GM23338 (cell line): ENCODE data around the gene ZBP1. TPM values are rescaled to one million over a fixed set of nuclear protein-coding genes. Genes with fewer than 3 reads are reported as not detected.

Experiments
- ATAC-seq: fragments of 200-7000 bp; cut with Tn5 transposase; 3 replicates; pipeline ENCODE4 v1.9.1; 2020
- DNase-seq: peaks from one replicate; pipeline ENCODE4 v3.0.0-alpha.2; 2015; ENCODE audit warnings: low spot score
- H2AFZ ChIP-seq: fragments of 200-600 bp; sonication (generic); 2 replicates; pipeline ENCODE4 v1.8.0; 2016; ENCODE audit warnings: antibody characterized with exemption, mild to moderate bottlenecking, moderate library complexity
- H3F3A ChIP-seq: fragments of 200-600 bp; sonication (generic); replicated peaks from 2 replicates; pipeline ENCODE4 v1.8.0; 2017; ENCODE audit warnings: antibody characterized with exemption, mixed run types, low read depth
- H3K27ac ChIP-seq: fragments of 200-600 bp; sonication (generic); 2 replicates; pipeline ENCODE4 v1.6.1; 2016; ENCODE audit warnings: low read depth
- H3K27me3 ChIP-seq: fragments of 200-600 bp; sonication (generic); 2 replicates; pipeline ENCODE4 v1.8.0; 2016; ENCODE audit warnings: mild to moderate bottlenecking, mixed run types, moderate library complexity; ENCODE audit not compliant: insufficient read depth
- H3K36me3 ChIP-seq: fragments of 200-600 bp; sonication (generic); 2 replicates; pipeline ENCODE4 v1.8.0; 2016; ENCODE audit warnings: mild to moderate bottlenecking; ENCODE audit not compliant: insufficient read depth
- H3K4me1 ChIP-seq: fragments of 200-600 bp; sonication (generic); 2 replicates; pipeline ENCODE4 v1.8.0; 2016; ENCODE audit warnings: mild to moderate bottlenecking, moderate library complexity; ENCODE audit not compliant: insufficient read depth
- H3K4me2 ChIP-seq: fragments of 200-600 bp; sonication (generic); 2 replicates; pipeline ENCODE4 v1.7.1; 2017; ENCODE audit warnings: mixed run types
- H3K4me3 ChIP-seq: fragments of 200-600 bp; sonication (generic); 2 replicates; pipeline ENCODE4 v1.6.1; 2016; ENCODE audit warnings: mixed run types
- H3K79me2 ChIP-seq: fragments of 200-600 bp; sonication (generic); replicated peaks from 2 replicates; pipeline ENCODE4 v1.8.0; 2017; ENCODE audit warnings: mild to moderate bottlenecking; ENCODE audit not compliant: insufficient read depth
- H3K9me2 ChIP-seq: fragments of 200-600 bp; sonication (generic); 2 replicates; pipeline ENCODE4 v1.8.0; 2017; ENCODE audit not compliant: insufficient read depth
- H4K20me1 ChIP-seq: fragments of 200-600 bp; sonication (generic); replicated peaks from 2 replicates; pipeline ENCODE4 v1.8.0; 2017; ENCODE audit warnings: mild to moderate bottlenecking; ENCODE audit not compliant: insufficient read depth
- H3K27ac Mint-ChIP-seq: 2 replicates; pipeline ENCODE4 v1.8.0; 2020; ENCODE audit warnings: inconsistent platforms, mild to moderate bottlenecking, moderate library complexity, mixed read lengths
- H3K27me3 Mint-ChIP-seq: 3 replicates; pipeline ENCODE4 v1.8.0; 2022; ENCODE audit warnings: low read depth, mild to moderate bottlenecking, moderate library complexity, mixed read lengths, inconsistent platforms; ENCODE audit not compliant: insufficient read depth, poor library complexity
- H3K36me3 Mint-ChIP-seq: 3 replicates; pipeline ENCODE4 v1.8.0; 2021; ENCODE audit warnings: low read depth, mild to moderate bottlenecking, inconsistent platforms, moderate library complexity, mixed read lengths
- H3K4me1 Mint-ChIP-seq: 3 replicates; pipeline ENCODE4 v1.8.0; 2020; ENCODE audit warnings: mild to moderate bottlenecking, inconsistent platforms, mixed read lengths
- H3K4me3 Mint-ChIP-seq: 3 replicates; pipeline ENCODE4 v1.8.0; 2021; ENCODE audit warnings: moderate library complexity, mild to moderate bottlenecking, inconsistent platforms, mixed read lengths
- H3K9me3 Mint-ChIP-seq: 3 replicates; pipeline ENCODE4 v1.8.0; 2020; ENCODE audit warnings: moderate library complexity, mild to moderate bottlenecking, inconsistent platforms, mixed read lengths
- CREB1 ChIP-seq: fragments of 250-450 bp; sonication (Bioruptor Pico); IDR thresholded peaks from 2 replicates; pipeline ENCODE4 v1.5.0; 2020; ENCODE audit warnings: low read depth, mild to moderate bottlenecking, moderate library complexity
- EZH2 ChIP-seq: fragments of 200-600 bp; sonication (generic); IDR thresholded peaks from one replicate; pipeline ENCODE4 v1.8.0; 2017; ENCODE audit warnings: antibody characterized with exemption, mild to moderate bottlenecking, low read depth; ENCODE audit not compliant: unreplicated experiment
- EZH2phosphoT487 ChIP-seq: fragments of 200-600 bp; sonication (generic); IDR thresholded peaks from one replicate; pipeline ENCODE4 v1.8.1; 2018; ENCODE audit warnings: antibody characterized with exemption; ENCODE audit not compliant: unreplicated experiment
- JUNB ChIP-seq: IDR thresholded peaks from one replicate; pipeline ENCODE4 v1.6.1; 2016; ENCODE audit warnings: antibody characterized with exemption; ENCODE audit not compliant: unreplicated experiment
- NANOG ChIP-seq: IDR thresholded peaks from 2 replicates; pipeline ENCODE4 v1.6.1; 2016; ENCODE audit warnings: antibody characterized with exemption, borderline replicate concordance
- POLR2AphosphoS5 ChIP-seq: IDR thresholded peaks from 2 replicates; pipeline ENCODE4 v1.6.1; 2016; ENCODE audit warnings: antibody characterized with exemption, low read depth
- STAT1 ChIP-seq: IDR thresholded peaks from one replicate; pipeline ENCODE4 v1.6.1; 2016; ENCODE audit warnings: antibody characterized with exemption; ENCODE audit not compliant: unreplicated experiment
- ZNF114 ChIP-seq: fragments of 250-450 bp; sonication (Bioruptor Pico); IDR thresholded peaks from 2 replicates; pipeline ENCODE4 v1.5.0; 2020; ENCODE audit warnings: mild to moderate bottlenecking, moderate library complexity
- ZNF331 ChIP-seq: fragments of 250-450 bp; sonication (Bioruptor Pico); IDR thresholded peaks from 2 replicates; pipeline ENCODE4 v1.5.0; 2020; ENCODE audit warnings: low read depth, mild to moderate bottlenecking, moderate library complexity
- polyA plus RNA-seq: library from polyadenylated mRNA; unstranded; fragments of >200 nt; fragmentation: Nextera tagmentation; extraction: Ambion mirVana; gene quantifications from 2 replicates; pipeline ENCODE4 v1.2.1, GENCODE V29; 2016
- total RNA-seq: library from RNA; depleted of rRNA; stranded (reverse); fragments of >200 nt; shearing (Covaris generic); gene quantifications from 2 replicates; pipeline ENCODE4 v1.2.3, GENCODE V29; 2014
- TF ChIP-seq, protein P1 (sequence below): IDR thresholded peaks from one replicate; pipeline ENCODE4 v1.6.1; 2018; ENCODE audit warnings: antibody characterized with exemption; ENCODE audit not compliant: unreplicated experiment
- TF ChIP-seq, protein P2 (sequence below), 2 experiments: fragments of 200-600 bp in 1 of 2; sonication (generic) in 1 of 2; conservative IDR thresholded peaks; 2 replicates each; pipeline versions ENCODE4 v1.5.1 to v1.6.1; 2016 to 2017; ENCODE audit warnings: antibody characterized with exemption in 2 of 2, low read depth in 2 of 2, mild to moderate bottlenecking in 2 of 2, moderate library complexity in 1 of 2
- TF ChIP-seq, protein P3 (sequence below): IDR thresholded peaks from 2 replicates; pipeline ENCODE4 v1.6.1; 2016; ENCODE audit warnings: antibody characterized with exemption
- TF ChIP-seq, protein P4 (sequence below): fragments of 250-450 bp; sonication (Bioruptor Pico); IDR thresholded peaks from 2 replicates; pipeline ENCODE4 v1.5.0; 2020; ENCODE audit warnings: mild to moderate bottlenecking, moderate library complexity

ZBP1 gene
- total and polyA plus RNA-seq, 2 experiments from 2014 or later = not detected

DNA sequence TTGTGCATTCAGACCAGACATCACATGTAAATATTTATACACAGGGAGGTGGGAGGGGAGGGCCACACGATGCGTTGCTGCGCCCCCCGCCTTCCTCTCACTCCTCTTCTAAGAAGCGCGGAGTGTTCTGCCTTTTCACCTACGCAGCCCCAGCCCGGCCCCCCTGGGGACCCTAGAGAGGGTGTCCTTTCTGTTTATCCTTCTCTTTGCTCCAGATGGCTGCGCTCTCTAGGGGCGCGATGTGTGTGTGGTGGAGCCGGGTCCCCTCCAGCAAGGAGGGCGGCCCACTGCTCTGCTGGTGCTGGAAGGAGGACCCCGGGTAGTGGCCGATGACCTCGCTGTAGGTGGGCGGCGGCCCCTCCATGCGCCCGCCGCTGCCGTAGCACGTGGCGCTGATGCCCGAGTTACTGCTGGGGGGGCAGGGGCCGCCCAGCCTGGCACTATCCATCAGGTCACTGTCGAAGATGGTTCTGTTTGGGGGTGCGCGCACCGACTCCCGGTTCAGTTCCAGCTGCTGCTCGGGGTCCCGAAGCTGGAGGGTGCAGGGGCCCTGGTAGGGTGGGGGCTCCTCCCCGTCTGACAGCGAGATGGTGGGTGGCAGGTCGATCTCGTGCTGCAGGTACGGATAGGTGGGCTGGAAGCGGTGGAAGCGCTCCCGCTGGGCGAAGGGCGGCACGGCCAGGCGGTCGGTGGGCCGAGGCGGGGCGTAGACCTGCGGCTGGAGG lies 31.8 kb upstream of the ZBP1 start:
- Mint-ChIP-seq H3K27me3 (peaks cover 5% of the 10 kb centered on the region), H3K4me1 (peaks cover 19% of the 10 kb centered on the region), H3K4me3 (no peak overlapping the region), H3K36me3 (peaks cover 20% of the 10 kb centered on the region), H3K27ac (no peak overlapping the region), H3K9me3 (peaks cover 3% of the 10 kb centered on the region; the same call in 2 of the 3 replicates)
- no peak for DNase-seq
- no peaks in the 10 kb centered on the region for H3K36me3 ChIP-seq
- H3K9me2 ChIP-seq = no peaks in the 10 kb centered on the region
- no peaks in the 10 kb centered on the region; the same call in 1 of the 2 replicates for H4K20me1 ChIP-seq
- no peak for ATAC-seq
- H3K4me2 ChIP-seq = no peak overlapping the region
- no peak overlapping the region for H3K27ac ChIP-seq
- TF ChIP-seq CREB1 = no peak
- TF ChIP-seq, protein P1, sequence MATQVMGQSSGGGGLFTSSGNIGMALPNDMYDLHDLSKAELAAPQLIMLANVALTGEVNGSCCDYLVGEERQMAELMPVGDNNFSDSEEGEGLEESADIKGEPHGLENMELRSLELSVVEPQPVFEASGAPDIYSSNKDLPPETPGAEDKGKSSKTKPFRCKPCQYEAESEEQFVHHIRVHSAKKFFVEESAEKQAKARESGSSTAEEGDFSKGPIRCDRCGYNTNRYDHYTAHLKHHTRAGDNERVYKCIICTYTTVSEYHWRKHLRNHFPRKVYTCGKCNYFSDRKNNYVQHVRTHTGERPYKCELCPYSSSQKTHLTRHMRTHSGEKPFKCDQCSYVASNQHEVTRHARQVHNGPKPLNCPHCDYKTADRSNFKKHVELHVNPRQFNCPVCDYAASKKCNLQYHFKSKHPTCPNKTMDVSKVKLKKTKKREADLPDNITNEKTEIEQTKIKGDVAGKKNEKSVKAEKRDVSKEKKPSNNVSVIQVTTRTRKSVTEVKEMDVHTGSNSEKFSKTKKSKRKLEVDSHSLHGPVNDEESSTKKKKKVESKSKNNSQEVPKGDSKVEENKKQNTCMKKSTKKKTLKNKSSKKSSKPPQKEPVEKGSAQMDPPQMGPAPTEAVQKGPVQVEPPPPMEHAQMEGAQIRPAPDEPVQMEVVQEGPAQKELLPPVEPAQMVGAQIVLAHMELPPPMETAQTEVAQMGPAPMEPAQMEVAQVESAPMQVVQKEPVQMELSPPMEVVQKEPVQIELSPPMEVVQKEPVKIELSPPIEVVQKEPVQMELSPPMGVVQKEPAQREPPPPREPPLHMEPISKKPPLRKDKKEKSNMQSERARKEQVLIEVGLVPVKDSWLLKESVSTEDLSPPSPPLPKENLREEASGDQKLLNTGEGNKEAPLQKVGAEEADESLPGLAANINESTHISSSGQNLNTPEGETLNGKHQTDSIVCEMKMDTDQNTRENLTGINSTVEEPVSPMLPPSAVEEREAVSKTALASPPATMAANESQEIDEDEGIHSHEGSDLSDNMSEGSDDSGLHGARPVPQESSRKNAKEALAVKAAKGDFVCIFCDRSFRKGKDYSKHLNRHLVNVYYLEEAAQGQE = no peak
- TF ChIP-seq, protein P2, sequence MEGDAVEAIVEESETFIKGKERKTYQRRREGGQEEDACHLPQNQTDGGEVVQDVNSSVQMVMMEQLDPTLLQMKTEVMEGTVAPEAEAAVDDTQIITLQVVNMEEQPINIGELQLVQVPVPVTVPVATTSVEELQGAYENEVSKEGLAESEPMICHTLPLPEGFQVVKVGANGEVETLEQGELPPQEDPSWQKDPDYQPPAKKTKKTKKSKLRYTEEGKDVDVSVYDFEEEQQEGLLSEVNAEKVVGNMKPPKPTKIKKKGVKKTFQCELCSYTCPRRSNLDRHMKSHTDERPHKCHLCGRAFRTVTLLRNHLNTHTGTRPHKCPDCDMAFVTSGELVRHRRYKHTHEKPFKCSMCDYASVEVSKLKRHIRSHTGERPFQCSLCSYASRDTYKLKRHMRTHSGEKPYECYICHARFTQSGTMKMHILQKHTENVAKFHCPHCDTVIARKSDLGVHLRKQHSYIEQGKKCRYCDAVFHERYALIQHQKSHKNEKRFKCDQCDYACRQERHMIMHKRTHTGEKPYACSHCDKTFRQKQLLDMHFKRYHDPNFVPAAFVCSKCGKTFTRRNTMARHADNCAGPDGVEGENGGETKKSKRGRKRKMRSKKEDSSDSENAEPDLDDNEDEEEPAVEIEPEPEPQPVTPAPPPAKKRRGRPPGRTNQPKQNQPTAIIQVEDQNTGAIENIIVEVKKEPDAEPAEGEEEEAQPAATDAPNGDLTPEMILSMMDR (conservative IDR thresholded peaks at IDR 0.05; ENCODE audit: low read depth in 2 of 2) = no peak
- no peak for TF ChIP-seq STAT1
- no peak for TF ChIP-seq NANOG
- no peak for TF ChIP-seq ZNF331 (CRISPR knock-in tag)
- no peak for TF ChIP-seq ZNF114 (CRISPR knock-in tag)
- TF ChIP-seq, protein P3, sequence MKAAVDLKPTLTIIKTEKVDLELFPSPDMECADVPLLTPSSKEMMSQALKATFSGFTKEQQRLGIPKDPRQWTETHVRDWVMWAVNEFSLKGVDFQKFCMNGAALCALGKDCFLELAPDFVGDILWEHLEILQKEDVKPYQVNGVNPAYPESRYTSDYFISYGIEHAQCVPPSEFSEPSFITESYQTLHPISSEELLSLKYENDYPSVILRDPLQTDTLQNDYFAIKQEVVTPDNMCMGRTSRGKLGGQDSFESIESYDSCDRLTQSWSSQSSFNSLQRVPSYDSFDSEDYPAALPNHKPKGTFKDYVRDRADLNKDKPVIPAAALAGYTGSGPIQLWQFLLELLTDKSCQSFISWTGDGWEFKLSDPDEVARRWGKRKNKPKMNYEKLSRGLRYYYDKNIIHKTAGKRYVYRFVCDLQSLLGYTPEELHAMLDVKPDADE = no peak
- TF ChIP-seq JUNB = no peak
- TF ChIP-seq EZH2phosphoT487 = no peak
- TF ChIP-seq, protein P4, sequence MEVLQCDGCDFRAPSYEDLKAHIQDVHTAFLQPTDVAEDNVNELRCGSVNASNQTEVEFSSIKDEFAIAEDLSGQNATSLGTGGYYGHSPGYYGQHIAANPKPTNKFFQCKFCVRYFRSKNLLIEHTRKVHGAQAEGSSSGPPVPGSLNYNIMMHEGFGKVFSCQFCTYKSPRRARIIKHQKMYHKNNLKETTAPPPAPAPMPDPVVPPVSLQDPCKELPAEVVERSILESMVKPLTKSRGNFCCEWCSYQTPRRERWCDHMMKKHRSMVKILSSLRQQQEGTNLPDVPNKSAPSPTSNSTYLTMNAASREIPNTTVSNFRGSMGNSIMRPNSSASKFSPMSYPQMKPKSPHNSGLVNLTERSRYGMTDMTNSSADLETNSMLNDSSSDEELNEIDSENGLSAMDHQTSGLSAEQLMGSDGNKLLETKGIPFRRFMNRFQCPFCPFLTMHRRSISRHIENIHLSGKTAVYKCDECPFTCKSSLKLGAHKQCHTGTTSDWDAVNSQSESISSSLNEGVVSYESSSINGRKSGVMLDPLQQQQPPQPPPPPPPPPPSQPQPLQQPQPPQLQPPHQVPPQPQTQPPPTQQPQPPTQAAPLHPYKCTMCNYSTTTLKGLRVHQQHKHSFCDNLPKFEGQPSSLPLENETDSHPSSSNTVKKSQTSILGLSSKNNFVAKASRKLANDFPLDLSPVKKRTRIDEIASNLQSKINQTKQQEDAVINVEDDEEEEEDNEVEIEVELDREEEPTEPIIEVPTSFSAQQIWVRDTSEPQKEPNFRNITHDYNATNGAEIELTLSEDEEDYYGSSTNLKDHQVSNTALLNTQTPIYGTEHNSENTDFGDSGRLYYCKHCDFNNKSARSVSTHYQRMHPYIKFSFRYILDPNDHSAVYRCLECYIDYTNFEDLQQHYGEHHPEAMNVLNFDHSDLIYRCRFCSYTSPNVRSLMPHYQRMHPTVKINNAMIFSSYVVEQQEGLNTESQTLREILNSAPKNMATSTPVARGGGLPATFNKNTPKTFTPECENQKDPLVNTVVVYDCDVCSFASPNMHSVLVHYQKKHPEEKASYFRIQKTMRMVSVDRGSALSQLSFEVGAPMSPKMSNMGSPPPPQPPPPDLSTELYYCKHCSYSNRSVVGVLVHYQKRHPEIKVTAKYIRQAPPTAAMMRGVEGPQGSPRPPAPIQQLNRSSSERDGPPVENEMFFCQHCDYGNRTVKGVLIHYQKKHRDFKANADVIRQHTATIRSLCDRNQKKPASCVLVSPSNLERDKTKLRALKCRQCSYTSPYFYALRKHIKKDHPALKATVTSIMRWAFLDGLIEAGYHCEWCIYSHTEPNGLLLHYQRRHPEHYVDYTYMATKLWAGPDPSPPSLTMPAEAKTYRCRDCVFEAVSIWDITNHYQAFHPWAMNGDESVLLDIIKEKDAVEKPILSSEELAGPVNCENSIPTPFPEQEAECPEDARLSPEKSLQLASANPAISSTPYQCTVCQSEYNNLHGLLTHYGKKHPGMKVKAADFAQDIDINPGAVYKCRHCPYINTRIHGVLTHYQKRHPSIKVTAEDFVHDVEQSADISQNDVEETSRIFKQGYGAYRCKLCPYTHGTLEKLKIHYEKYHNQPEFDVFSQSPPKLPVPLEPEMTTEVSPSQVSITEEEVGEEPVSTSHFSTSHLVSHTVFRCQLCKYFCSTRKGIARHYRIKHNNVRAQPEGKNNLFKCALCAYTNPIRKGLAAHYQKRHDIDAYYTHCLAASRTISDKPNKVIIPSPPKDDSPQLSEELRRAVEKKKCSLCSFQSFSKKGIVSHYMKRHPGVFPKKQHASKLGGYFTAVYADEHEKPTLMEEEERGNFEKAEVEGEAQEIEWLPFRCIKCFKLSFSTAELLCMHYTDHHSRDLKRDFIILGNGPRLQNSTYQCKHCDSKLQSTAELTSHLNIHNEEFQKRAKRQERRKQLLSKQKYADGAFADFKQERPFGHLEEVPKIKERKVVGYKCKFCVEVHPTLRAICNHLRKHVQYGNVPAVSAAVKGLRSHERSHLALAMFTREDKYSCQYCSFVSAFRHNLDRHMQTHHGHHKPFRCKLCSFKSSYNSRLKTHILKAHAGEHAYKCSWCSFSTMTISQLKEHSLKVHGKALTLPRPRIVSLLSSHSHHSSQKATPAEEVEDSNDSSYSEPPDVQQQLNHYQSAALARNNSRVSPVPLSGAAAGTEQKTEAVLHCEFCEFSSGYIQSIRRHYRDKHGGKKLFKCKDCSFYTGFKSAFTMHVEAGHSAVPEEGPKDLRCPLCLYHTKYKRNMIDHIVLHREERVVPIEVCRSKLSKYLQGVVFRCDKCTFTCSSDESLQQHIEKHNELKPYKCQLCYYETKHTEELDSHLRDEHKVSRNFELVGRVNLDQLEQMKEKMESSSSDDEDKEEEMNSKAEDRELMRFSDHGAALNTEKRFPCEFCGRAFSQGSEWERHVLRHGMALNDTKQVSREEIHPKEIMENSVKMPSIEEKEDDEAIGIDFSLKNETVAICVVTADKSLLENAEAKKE (CRISPR knock-in tag) = no peak
- TF ChIP-seq POLR2AphosphoS5 = no peak
- no peak for TF ChIP-seq EZH2
- H2AFZ ChIP-seq = no peak overlapping the region
- no peak overlapping the region for H3K4me3 ChIP-seq
- peaks cover 4% of the 10 kb centered on the region; the same call in 1 of the 2 replicates for H3F3A ChIP-seq
- 0 out of 2 replicates have a peak, but pooled peaks cover 5% of the 10 kb centered on the region for H3K79me2 ChIP-seq
- no peaks in the 10 kb centered on the region for H3K27me3 ChIP-seq
- no peaks in the 10 kb centered on the region; the same call in 1 of the 2 replicates for H3K4me1 ChIP-seq
